AG04450 (cell line): ENCODE data around the gene NPY2R. TPM values are rescaled to one million over a fixed set of nuclear protein-coding genes. Genes with fewer than 3 reads are reported as not detected.

Source experiments
- CTCF ChIA-PET: fragments of 300-600, 350-600 bp; formaldehyde crosslinking; extraction: SDS; loops from one replicate; lab custom pipeline; 2022; ENCODE audit warnings: antibody characterized with exemption, inconsistent platforms; lab: Charles Lee
- POLR2A ChIA-PET: fragments of 350-600 bp; formaldehyde crosslinking; extraction: SDS; loops from one replicate; lab custom pipeline; 2021; ENCODE audit warnings: antibody characterized with exemption, inconsistent platforms; lab: Yijun Ruan, JAX
- DNase-seq: peaks from one replicate; pipeline ENCODE4 v3.0.0-alpha.2; 2011; ENCODE audit warnings: low read depth, low spot score
- H3K27ac ChIP-seq: one replicate; pipeline ENCODE4 v1.5.1; 2012; ENCODE audit warnings: low read depth, low read length, control low read depth
- H3K27me3 ChIP-seq: one replicate; pipeline ENCODE4 v1.6.0; 2012; ENCODE audit warnings: low read length; ENCODE audit not compliant: control insufficient read depth, insufficient read depth
- H3K4me3 ChIP-seq: 2 replicates; pipeline ENCODE4 v1.5.1; 2011; ENCODE audit warnings: mild to moderate bottlenecking, low read depth, low read length, control low read depth
- H3K9me3 ChIP-seq: 2 replicates; pipeline ENCODE4 v1.5.1; 2012; ENCODE audit warnings: low read length; ENCODE audit not compliant: control insufficient read depth, insufficient read depth
- polyA plus RNA-seq: library from polyadenylated mRNA; depleted of rRNA; stranded (reverse); fragments of >200 nt; gene quantifications from 2 replicates; pipeline ENCODE4 v1.2.3, GENCODE V29; 2011
- TF ChIP-seq, protein P1 (sequence below): IDR thresholded peaks from 2 replicates; pipeline ENCODE4 v1.5.1; 2011; ENCODE audit warnings: low read depth, low read length, control low read depth, inconsistent platforms

The NPY2R gene
- polyA plus RNA-seq, 1 experiment = not detected

DNA sequence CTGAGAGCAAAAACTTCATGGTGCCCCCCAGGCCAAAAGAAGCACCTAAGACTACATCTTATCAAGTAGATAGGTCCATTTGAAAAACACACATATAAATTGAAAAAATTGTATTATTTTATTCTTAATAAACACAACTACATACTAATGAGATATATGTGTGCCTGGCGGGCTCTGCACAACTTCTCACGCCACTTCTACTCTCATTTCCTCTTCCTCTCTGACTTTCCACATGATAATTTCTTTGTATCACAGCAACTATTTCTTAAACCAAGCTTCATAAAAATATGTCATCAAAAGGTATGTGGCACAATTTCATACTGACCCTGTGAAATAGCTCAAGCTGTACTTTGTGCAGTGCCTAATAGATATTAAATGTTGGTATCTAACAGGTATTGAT lies 10.7 kb upstream of the NPY2R start:
- TF ChIP-seq, protein P1, sequence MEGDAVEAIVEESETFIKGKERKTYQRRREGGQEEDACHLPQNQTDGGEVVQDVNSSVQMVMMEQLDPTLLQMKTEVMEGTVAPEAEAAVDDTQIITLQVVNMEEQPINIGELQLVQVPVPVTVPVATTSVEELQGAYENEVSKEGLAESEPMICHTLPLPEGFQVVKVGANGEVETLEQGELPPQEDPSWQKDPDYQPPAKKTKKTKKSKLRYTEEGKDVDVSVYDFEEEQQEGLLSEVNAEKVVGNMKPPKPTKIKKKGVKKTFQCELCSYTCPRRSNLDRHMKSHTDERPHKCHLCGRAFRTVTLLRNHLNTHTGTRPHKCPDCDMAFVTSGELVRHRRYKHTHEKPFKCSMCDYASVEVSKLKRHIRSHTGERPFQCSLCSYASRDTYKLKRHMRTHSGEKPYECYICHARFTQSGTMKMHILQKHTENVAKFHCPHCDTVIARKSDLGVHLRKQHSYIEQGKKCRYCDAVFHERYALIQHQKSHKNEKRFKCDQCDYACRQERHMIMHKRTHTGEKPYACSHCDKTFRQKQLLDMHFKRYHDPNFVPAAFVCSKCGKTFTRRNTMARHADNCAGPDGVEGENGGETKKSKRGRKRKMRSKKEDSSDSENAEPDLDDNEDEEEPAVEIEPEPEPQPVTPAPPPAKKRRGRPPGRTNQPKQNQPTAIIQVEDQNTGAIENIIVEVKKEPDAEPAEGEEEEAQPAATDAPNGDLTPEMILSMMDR = no peak
- no peak overlapping the region for H3K4me3 ChIP-seq
- ChIA-PET POLR2A (no interaction called here), CTCF (no interaction called here)
- no peaks in the 10 kb centered on the region for H3K9me3 ChIP-seq
- no peaks in the 10 kb centered on the region for H3K27me3 ChIP-seq
- DNase-seq = no peak
- no peak overlapping the region for H3K27ac ChIP-seq

DNA sequence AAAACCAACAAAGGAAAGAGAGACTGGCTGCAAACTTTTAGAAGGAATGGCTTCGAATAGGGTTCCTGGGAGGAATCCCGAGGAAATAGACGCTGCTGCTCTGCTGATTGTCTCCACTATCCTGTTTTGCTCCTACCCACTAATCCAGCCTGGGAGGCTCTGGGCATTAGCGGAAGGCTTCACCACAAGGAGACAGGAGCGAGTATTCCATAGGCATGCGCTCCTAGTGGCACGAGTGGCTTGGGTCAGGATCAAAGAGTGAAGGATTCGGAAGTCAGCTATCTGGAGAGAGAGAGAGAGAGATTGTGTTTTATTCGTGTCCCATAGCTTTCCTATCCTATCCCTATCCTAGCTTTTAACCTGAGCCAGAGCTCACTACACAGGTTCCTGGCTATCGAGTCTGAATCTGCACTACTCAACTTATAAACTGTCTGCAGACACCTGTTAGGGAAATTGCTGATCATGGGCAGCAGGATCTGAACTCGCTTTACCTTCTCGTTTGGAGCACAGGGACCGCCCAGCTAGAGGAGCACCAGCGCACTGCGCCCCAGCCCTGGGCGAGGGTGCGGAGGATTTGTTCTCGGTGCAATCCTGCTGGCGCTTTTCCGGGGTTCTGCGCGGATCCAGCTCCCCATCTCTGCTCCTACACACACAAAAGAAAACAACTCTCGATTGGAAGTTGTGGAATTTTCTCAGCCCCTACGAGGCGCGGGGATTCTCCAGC lies 740 bp upstream of the NPY2R start:
- ChIA-PET POLR2A (no interaction called here), CTCF (interaction anchor here (0.7 kb wide), 1 partner anchor 1518 kb away, joined by 3 read pairs; no protein-coding TSS in a partner anchor)
- DNase-seq = no peak

DNA sequence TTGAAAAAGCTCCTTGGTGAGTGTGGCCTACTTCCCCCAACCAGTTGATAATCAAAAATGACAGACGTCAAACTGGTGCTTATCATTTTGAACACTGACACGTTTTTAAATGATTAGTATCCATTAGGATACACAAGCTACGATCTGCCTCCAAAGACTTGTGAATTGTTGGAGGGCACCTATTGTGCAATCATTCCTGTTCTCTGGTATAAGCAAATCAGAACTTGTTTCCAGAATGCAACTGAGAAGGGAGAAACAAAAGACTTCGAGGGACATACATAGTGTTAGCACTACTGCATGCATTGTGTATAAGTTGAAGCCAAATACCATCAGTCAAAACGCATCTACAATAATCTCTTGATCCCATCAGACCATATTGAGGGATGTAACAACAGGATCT lies 11.6 kb downstream of the NPY2R start:
- H3K27ac ChIP-seq = no peak overlapping the region
- H3K9me3 ChIP-seq = no peaks in the 10 kb centered on the region
- no peak for DNase-seq
- no peak overlapping the region for H3K4me3 ChIP-seq
- ChIA-PET CTCF (no interaction called here), POLR2A (no interaction called here)
- H3K27me3 ChIP-seq = no peaks in the 10 kb centered on the region
- TF ChIP-seq, protein P1 = no peak

More for the DNA sequence above, 740 bp upstream of the NPY2R start:
- Histone ChIP-seq H3K4me3 (no peak overlapping the region), H3K27ac (no peak overlapping the region), H3K9me3 (no peaks in the 10 kb centered on the region; the same call in 1 of the 2 replicates), H3K27me3 (peaks cover 19% of the 10 kb centered on the region)
- TF ChIP-seq, protein P1 = no peak

GRCh38 chr4:155227131-155227530 lies 18.7 kb downstream of the NPY2R start:
- ChIA-PET CTCF (no interaction called here), POLR2A (no interaction called here)
- DNase-seq = no peak
- H3K4me3 ChIP-seq = no peak overlapping the region
- no peaks in the 10 kb centered on the region for H3K27me3 ChIP-seq
- TF ChIP-seq, protein P1 = no peak
- H3K9me3 ChIP-seq = no peaks in the 10 kb centered on the region
- H3K27ac ChIP-seq = no peak overlapping the region

DNA sequence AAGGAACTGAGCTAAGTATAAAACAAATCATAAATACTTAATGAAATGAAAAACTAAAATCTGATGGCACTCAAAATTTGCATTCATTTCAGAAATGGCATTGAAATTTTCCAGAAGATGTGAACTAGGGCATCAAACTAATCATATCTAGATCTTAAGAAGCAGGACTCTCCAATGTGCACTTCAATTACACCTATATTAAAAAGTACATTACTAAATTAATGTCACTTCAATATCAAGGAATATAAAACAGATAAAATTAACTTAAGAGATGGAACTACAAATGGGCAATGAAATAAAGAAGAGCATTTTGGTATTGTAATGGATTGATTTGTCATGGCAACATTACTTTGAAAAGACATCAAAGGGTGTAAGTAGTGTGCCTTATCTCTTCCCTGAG lies 20.3 kb downstream of the NPY2R start:
- Histone ChIP-seq H3K27me3 (no peaks in the 10 kb centered on the region), H3K4me3 (no peak overlapping the region), H3K27ac (no peak overlapping the region), H3K9me3 (no peaks in the 10 kb centered on the region)
- ChIA-PET CTCF (no interaction called here), POLR2A (no interaction called here)
- DNase-seq = no peak
- TF ChIP-seq, protein P1 = no peak
